NOMO-1 (cell line): ENCODE data around the gene SGPP2.
"Not testable (repeated sequence)": the region's sequence is repeated elsewhere in the genome, so short reads cannot be mapped to it uniquely, and the experiment has no call there.

Source experiments
- DNase-seq, 2 experiments: peaks; one replicate each; lab custom pipeline; 2025; ENCODE audit not compliant: unreplicated experiment in 2 of 2; lab: John Stamatoyannopoulos, UW

The SGPP2 gene

DNA sequence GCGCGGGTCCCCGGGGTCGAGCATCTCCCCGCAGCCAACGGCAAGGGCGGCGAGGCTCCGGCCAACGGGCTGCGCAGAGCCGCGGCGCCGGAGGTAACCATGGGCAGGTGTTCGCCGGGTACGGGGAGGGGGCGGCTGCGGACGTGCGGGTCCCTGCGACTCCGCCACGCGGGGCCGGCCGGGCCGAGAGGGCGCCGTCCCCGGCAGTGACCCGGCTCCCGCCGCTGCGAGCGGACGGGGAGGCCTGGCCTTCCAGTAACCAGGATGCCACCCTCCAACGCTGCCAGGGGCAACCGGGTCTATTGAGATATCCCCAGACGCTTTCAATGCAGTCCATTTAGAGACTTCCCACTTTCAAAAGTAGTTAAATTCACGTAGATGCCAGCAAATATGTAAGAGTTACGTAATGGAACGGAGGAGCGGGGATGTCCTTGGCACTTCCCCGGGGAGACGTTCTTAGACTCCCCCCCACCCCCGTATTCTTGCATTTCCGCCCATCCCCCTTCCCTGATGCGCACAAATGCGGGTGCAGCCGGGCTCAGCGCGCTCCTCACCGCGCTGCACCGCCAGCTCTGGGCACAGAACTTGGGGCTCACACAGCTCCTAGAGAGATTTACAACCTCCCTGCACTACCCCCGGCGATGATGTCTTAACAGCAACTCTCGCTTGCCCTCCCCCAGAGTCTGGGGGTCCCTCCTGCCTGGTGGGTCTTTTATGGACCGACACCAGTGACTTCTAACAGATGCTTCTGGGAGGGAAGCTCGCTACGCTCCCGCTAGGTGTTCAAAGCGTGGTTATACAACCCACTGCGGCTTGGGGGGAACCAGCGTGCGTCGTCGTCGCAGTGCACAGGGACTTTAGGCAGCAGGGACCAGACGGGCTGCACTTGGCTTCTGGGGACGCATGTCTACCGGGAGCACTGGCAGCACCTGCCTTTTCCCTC, 657 bp downstream of the SGPP2 start:
- DNase-seq = no peak

DNA sequence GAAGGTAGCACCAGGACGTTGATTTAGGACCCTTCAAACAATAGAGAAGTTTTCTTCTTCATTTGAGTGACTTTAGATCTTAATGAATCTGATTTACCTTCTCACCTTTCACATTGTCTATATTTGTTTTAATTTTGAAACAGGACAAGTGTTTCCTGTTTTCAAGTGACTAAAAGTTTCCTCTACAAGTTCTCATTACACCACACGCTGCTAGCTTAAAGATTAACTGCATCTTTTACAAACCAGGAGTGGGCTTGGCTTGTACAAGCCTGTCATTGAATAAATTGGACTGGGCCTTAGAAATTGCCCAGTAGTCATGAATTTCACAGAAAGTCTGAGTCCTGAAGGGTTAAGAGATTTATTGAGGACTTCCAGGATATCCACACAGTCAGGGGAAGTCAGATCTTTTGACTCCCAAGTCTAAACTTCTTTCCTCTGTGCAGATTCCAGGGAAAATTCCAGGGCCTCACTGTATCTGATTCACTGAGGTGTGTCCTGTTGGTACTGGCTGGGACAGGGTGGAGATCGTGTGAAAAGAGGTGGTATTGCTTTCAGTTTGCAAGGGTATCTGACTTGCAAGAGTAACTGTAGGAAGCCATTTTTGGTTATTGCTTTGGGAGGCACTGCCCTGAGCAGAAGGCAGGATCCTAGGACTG, 3.4 kb downstream of the SGPP2 start:
- DNase-seq = peak in 1 of 2 experiments; percentile 5

DNA sequence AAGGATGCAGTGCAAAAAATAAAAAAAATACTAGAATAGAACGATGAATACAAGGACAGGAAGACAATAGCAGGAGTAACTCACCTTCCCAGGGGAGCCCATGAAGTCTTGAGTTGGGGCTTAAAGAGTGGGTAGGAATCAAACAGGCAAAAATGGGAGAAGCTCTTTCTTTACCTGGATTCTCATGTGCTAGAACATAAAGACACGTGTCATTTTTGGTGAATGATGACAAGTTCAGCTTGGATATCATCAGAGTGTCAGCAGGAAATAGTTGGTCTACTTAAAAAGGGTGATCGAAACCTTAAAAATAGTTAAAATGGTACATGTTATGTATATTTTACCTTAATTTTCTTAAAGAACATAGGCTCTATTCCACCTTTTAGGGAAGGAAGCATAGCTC, 5.7 kb downstream of the SGPP2 start:
- DNase-seq = no peak

DNA sequence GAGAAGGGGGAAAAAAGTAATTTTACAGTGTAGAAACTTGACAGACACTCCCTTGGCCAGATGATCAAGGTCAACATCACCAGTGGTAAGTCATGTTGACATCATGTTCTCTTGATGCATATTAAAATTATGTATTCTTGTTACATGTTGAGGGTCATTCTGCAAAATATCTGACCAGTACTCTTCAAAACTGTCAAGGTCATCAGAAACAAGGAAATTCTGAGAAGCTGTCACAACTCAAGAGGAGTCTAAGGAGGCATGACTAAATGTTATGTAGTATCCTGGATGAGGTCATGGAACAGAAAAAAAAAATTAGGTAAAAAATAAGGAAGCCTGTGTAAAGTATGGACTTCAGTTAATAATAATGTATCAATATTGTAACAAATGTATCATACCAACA, 6.3 kb downstream of the SGPP2 start:
- no peak for DNase-seq

DNA sequence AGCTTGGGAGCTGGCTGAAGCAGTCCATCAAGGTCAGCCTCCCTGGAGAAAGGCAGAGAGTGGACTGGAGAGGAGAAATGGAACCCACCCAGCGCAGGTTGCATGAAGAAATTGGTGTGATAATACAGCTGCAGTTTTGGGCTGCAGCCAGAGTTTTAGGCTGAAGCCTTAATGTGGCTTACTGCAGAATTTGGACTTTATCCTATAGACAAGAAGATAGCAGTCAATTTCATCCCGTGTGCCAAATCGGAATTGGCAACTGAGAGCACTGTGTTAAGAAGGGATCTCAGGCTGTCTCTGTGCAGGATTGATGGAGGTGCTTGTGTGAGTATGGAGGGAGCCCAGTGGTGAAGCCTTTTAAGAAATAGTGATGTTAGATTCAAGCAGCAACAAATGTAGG, 7.5 kb downstream of the SGPP2 start:
- DNase-seq = no peak

DNA sequence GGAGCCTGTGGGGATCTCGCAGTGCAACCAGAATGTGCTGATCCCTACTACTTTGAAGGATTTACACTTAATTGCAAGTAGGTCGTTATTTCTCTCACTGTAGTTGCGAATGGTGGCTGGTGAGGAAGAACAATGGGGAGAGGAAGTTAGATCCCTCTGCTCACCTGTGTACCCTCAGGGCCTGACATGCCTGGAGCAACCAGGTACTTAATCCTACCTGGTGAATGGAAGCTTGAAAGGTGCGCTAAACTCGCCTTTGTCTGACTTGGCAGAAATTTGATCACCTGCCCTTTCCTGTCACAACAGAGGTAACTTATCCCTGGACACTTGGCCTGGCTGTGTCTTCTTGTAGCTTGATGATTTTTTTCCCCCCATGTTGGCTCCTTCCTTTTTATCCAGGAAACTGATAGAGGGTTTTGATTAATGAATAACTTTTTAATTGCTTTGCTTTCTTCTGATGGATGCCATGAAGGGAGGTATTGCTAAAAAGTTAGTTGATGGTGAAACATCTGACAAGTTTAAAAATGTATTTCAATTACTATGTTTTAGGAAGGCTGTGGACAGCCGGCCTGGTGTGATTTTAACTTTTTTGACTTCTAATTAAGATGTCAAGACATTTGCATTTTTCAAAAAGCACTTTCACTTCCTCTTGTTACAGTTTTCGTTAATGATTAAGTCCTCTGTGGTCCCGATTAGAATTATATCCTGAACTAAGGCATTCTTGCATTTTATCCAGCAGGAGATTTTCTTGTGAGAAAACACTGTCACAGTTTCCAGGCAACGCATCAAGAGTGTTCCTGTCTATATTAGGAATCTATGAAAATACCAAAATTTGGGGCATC, 9.2 kb downstream of the SGPP2 start:
- DNase-seq = peak in 1 of 2 experiments; percentile 30

DNA sequence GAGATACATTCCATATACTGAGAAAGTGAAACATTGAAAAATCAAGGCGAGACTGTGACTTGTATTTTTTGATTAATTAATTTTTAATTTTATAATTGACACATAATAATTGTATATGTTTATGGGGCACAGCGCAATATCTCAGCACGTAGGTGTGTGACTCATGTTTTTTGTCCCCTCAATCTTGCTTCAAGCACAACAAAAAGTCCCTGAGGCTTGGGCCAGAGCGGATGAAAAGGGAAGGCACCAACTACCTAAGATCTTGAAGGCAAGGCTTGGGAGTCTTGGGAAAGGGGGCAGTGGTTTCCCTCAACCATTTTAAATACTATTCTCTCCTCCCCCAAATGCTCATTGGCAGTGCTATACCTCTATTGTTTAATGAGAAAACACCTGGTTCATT, 9.9 kb downstream of the SGPP2 start:
- DNase-seq = no peak

DNA sequence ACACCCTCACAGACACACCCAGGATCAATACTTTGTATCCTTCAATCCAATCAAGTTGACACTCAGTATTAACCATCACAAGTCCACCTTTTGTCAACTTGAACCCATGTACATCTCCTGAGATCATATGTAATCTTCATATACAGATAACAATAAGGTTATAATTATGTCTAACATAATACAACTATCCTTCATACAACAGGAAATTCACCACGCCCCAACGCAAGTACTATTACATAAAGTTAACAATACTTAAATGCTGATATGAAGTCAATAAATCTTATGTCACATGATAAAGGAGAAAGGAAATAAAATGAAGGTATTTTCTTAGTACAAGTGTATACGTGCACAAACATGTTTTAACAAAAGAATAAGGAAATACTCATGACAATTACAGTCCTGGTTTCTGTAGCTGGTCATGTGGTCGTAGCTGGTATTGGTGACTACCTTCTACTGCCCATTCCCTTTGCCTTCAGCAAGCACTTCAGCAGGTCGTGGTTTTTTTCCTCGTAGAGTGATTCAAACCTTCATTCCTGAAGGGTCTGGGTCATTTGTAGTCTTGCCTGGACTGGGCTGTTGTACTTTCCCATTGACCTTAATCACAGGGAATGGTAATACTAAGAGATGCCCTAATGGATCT, 11.2 kb downstream of the SGPP2 start:
- not testable (repeated sequence) for DNase-seq

DNA sequence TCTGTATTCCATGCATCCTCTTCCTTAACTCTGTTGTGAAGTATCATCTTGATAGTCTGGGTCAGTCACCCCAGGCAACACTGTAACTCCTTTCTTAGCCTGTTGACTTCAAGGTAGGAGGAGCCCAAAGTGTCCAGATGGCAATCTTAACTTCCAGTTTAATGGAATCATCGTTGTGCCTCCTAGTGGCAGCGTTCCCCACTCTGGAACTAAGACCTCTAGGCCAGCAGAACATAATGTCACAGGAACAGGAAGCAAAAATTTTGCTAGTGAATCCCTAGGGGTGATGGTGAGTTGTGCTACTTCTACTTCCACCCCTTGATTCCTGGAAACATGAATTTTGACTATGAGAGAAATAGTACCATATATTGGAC, 11.7 kb downstream of the SGPP2 start:
- no peak for DNase-seq

DNA sequence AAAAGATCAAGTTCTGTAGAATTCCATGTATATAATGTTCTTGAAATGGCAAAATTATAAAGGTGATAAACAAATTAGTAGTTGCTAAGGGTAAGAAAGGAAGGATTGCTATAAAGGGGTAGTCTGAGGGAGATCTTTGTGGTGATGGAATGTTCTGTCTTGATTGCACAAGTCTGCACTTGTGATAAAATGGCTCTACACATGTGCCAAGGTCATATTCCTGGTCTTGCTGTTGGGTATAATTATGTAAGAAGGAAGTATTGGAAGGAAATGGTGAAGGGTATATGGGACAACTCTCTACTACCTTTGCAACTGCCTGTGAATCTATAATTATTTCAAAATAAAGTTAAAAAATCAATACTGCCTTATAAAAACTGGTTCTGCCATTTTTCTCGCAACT, 15.3 kb downstream of the SGPP2 start:
- DNase-seq = peak in 1 of 2 experiments; percentile 2

DNA sequence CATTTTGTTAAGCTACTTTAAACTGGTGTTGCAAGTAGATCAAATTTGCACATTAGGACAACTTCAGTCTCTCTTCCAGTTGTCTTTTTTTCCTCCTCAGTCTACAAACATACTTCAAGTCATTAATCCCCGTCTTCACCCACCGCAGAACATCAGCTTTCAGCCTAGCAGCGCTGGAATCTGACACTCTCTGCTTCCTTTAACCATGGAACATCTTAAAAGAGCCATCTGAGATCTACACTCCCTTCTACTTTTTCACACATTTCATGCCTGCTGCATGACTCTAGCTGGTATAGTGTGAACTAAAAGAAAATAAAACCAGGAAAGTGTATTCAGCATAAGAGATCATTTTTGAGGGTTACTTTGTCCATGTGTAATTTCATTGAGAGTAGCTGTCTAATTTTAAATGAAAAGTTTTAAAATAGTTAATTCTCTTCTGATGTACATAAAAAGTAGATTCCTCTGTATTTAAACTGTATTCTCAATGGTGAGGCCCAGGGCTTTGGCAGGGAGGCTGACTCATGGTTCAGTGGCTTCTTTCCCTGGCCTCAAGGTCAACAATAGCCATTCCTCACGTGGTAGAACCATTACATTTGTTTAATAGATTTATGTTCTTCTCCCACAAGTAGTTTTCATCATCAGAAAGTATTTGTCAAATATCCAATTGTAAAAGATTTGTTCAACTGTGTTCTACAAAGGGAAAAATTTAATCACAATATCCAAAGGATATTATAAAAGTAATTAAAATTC, 16.5 kb downstream of the SGPP2 start:
- DNase-seq = peak in 1 of 2 experiments; percentile 25

DNA sequence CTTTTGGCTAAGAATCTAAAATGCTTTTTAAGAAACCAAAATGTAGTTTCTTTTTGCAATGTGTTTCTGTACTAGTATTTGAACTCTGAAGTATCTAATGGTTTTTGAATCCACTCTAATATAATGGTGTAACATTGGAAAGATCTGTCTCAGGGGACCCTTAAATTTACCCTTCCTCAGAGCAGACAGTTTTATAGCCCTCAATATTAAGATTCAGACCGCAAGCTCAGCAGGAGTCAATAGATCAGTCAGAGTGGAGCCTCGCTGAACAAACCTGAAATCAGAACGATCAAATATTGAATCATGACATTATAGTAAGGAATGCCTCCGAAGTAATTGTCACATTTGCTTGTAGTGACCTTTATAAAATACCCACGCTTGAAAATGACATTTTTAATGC, 18.3 kb downstream of the SGPP2 start:
- no peak for DNase-seq

DNA sequence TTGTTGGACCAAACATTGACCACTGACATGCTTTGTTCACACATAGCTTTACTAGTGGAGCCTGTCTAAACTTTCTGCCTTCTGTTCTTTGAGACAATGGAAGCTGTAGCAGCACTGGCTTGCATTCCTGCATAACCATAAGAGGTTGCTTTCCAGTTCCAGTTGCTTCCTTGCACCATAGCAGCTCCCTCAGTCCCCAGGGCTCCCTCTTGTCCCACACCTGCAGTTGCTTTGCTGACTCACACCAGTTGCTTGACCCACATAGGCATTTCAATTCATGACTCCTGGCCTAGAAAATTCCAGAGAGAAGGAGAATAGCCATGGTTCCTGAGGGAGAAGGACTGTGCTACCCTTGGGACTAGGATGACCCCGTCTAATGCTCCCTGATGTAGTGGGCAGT, 20.9 kb downstream of the SGPP2 start:
- DNase-seq = no peak

DNA sequence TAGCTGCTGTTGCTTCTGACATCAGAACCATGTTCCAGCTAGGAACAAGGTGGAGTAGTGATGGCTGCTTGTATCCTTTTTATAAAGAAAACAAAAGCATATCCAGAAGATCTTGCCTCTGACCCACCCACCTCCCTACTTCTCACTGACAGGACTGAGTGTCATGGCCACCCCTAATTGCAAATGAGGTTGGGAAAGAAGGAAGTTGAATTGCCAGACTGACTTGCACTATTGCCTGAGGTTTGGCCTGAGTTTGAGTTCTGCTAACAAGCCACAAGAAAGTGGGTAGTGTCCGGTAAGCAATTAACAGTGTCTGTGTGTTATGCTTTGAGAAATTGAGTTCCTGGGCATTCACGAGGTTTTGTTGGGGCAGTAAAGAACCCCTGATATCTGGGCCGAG, 22.8 kb downstream of the SGPP2 start:
- peak; percentile 76 to 80 for DNase-seq

DNA sequence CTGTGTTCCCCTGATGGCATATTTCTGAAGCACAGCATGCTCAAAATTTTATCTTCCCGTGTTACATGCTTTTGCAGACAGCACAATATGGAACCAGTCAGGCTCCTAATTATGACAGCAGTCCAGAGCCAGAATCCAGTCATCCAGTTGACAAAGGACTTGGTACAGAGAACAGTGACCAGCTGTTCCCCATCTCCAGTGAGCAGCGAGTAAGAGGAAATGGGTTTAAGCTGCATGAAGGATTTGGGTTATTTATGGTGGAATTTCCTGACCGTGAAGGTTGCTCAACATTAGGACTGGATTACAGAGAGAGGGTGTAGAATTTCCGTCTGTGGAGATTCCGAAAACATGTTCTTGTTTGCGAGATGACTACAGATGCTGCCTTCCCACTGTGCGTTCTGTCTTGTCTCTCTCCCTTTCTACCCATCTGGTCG, 24.4 kb downstream of the SGPP2 start:
- peak; percentile 39 to 48 for DNase-seq

DNA sequence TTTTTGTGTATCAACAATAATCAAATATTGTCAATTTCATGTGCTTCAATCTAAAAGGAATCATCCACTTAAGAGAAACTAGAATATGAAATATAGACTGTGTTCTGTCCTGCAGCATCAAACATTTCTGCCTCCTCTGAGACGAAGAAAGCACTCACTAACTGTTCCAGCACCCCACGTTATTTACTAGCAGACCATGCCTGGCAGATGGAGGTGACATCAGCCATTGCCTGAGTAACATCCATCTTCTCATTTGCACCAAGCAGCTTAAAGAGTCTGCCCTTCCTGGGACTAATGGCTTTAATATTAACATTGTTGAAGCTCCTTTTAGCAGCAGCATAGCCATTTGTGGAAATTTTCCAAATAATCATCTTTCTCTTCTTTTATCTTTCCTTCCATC, 25.7 kb downstream of the SGPP2 start:
- DNase-seq = no peak

DNA sequence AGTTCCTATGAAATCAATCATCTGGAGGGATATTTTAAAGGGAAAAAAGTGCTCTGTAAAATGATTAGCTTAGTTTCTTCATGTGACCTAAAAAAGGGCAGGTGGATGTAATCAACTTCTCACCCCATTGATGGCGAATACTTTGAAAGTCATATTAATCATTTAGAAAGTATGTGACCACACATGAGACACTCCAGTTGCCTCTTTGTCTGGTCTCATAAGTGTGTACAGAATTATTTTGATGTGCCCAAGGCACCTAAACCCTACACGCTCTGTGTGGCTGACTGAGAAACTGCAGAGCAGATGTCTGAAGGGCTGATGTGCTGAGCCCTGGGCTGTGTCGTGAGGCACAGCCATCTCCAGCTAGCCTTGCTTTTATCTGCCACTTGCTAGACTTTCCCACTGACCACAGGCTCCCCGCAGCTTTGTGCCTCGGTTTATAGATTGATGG, 26.9 kb downstream of the SGPP2 start:
- DNase-seq = no peak

DNA sequence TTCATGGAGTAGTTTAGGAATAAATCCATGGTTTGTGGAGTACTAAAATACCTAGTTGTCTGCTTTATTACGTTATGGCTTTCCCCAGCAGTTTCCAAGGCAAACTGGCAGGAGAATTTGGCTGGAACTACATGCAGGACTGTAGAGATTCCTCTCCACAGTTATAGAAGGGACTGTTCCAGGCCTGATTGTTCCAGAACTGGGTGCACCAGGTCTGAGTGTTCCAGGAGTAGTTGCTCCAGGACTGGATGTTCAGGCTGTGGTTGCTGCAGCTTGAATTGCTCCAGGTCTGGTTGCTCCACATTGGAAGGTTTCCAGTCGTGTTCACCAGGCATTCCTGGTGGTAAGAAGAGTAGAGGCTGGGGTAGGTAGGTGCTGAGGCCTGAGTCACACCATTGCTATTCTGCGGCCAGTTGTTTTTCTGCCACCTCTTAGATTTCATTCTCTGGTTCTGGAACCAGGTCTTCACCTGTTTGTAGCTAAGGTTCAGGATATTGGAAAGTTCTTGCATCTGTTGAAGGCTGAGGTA, 28.1 kb downstream of the SGPP2 start:
- no peak for DNase-seq

DNA sequence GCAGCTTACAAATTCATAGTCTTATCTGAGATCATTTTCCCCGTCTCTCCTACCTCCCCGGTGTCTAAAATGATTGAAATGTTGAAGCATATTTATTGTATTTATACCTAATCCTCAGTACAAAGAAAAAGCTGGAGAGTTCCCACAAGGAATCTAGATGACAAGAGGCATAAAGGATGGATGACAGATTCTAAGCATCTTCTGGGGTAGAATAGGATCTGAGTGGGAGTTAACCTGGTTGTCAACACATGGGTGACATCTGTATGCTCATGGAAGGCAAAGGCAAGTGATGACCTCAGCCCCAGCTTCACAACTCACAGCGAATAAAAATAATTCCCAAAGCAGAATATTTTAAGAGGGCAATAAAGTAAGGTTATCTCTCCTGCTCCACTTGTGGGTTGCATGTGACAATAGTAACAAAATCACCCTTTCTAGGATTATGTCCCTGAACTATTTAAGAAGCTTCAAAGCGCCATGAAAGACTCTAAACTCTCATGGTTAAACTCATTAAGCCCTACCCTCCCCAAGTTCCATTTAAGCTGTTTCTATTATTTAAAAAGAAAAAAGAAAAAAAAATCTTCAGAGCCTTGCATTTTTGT, 32.2 kb downstream of the SGPP2 start:
- no peak for DNase-seq
